K562 (cell line): ENCODE data around the gene LRFN2.

ENCODE experiments used
- EGR1 ChIP-seq: fragments of 450-650 bp; conservative IDR thresholded peaks from 2 replicates; pipeline ENCODE4 v1.6.1; 2017; ENCODE audit warnings: mild to moderate bottlenecking
- EHMT2 ChIP-seq: fragments of 450-650 bp; IDR thresholded peaks from 2 replicates; pipeline ENCODE4 v1.6.1; 2018; ENCODE audit warnings: antibody characterized with exemption
- FOS ChIP-seq: IDR thresholded peaks from 3 replicates; pipeline ENCODE4 v1.6.1; 2011; ENCODE audit not compliant: insufficient read length; ENCODE audit errors: extremely low read depth
- PURB ChIP-seq: sonication (generic); formaldehyde crosslinking; IDR thresholded peaks from 2 replicates; pipeline ENCODE4 v1.9.0; 2021; ENCODE audit warnings: low read depth, mild to moderate bottlenecking, missing genetic modification reagents
- RCOR1 ChIP-seq, 2 experiments: IDR thresholded peaks; 2 replicates each; pipeline ENCODE4 v1.6.1; 2012; ENCODE audit warnings: low read depth in 2 of 2, low read length in 2 of 2, borderline replicate concordance in 1 of 2, improper control_type of control experiment in 1 of 2
- TF ChIP-seq, protein P1 (sequence below): sonication (generic); formaldehyde crosslinking; IDR thresholded peaks from 2 replicates; pipeline ENCODE4 v1.9.0; 2022; ENCODE audit warnings: mild to moderate bottlenecking, missing genetic modification reagents

DNA sequence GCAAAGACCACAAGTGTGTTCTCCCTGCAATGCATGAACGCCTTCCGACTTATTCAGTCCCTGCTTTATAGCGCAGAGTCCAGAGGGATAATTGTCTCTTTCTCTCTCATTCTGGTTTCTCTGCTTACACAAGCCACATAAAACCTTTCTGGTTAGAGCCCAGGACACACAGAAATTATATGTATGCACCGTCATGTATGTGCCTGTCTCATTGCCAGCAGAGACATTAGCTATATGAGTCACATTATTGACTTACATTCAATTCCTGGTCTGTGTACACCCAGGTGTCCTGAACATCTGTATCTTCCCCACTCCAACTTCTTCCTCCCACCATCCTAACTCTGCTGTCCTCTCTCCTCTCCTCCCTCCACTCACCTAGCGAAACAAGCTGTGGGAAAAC lies 44.0 kb downstream of the LRFN2 start:
- TF ChIP-seq, protein P1, sequence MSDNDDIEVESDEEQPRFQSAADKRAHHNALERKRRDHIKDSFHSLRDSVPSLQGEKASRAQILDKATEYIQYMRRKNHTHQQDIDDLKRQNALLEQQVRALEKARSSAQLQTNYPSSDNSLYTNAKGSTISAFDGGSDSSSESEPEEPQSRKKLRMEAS, result no peak
- TF ChIP-seq RCOR1 (IDR thresholded peaks at IDR 0.05; ENCODE audit: borderline replicate concordance in 1 of 2, low read depth in 2 of 2, low read length in 2 of 2) (no peak), FOS (no peak), PURB (CRISPR knock-in tag) (no peak), EGR1 (no peak), EHMT2 (no peak)
